Measurements from ENCODE around the gene SPEN.

DNA sequence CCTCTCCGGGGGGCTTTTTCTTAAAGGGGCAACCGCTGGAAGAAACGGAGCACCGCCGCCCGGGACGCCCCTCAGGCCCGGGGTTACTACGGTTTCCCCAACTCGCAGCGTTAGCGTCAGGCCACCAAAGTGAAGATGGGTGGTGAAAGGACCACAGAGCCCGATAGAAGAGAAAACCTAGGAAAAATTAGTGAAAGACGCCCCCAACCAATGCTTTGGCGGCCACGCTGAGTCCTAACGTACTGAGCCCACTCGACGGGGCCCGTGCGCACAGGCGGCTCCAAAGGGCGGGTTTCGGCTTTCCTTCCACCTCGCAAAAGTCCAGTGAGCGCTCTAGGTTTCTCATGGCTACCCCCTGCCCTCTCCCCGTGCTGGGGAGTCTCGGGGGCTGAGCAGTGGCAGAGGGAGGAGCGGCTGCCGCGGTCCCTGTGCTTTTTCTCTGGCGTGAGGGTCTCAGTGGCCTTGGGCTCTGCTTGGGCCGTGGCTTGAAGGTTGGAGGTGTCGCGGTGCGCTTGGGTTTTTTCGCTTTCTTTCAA lies 12.2 kb upstream of the SPEN start:
- TF ChIP-seq, protein P1, sequence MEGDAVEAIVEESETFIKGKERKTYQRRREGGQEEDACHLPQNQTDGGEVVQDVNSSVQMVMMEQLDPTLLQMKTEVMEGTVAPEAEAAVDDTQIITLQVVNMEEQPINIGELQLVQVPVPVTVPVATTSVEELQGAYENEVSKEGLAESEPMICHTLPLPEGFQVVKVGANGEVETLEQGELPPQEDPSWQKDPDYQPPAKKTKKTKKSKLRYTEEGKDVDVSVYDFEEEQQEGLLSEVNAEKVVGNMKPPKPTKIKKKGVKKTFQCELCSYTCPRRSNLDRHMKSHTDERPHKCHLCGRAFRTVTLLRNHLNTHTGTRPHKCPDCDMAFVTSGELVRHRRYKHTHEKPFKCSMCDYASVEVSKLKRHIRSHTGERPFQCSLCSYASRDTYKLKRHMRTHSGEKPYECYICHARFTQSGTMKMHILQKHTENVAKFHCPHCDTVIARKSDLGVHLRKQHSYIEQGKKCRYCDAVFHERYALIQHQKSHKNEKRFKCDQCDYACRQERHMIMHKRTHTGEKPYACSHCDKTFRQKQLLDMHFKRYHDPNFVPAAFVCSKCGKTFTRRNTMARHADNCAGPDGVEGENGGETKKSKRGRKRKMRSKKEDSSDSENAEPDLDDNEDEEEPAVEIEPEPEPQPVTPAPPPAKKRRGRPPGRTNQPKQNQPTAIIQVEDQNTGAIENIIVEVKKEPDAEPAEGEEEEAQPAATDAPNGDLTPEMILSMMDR (optimal IDR thresholded peaks at IDR 0.05 in 1 of 3, IDR thresholded peaks at IDR 0.05 in 1 of 3, conservative IDR thresholded peaks at IDR 0.05 in 1 of 3; ENCODE audit: extremely low read depth in 1 of 3, insufficient read depth in 2 of 3, low read length in 3 of 3) = no peak
- no peak for TF ChIP-seq EZH2 (IDR thresholded peaks at IDR 0.05; ENCODE audit: low read length)

Data from keratinocyte (primary cell).